HL-60 (cell line): ENCODE data around the gene ATP5MK.

Experiments used
- DNase-seq, 2 experiments: peaks; one replicate each; pipeline ENCODE4 v3.0.0-alpha.2; 2010 to 2020; ENCODE audit warnings: low read depth in 1 of 2, low spot score in 1 of 2
- H3K27ac ChIP-seq: fragments of 250-450 bp; sonication (Bioruptor Pico); replicated peaks from 2 replicates; pipeline ENCODE4 v1.5.1; 2020; ENCODE audit warnings: mild to moderate bottlenecking, moderate library complexity
- H3K27me3 ChIP-seq: fragments of 250-450 bp; sonication (Bioruptor Pico); 2 replicates; pipeline ENCODE4 v1.5.1; 2021; ENCODE audit warnings: mild to moderate bottlenecking, moderate library complexity; ENCODE audit not compliant: insufficient read depth, poor library complexity, severe bottlenecking
- H3K4me3 ChIP-seq: replicated peaks from 2 replicates; pipeline ENCODE4 v1.5.1; 2011; ENCODE audit warnings: mild to moderate bottlenecking, control low read depth, low read length; ENCODE audit not compliant: insufficient read depth
- CTCF ChIP-seq: IDR thresholded peaks from one replicate; pipeline ENCODE4 v1.5.1; 2011; ENCODE audit warnings: low read length, control low read depth, inconsistent platforms; ENCODE audit not compliant: insufficient read depth
- GABPA ChIP-seq: IDR thresholded peaks from 2 replicates; pipeline ENCODE4 v1.6.1; 2012; ENCODE audit warnings: low read depth
- POLR2AphosphoS5 ChIP-seq: IDR thresholded peaks from 2 replicates; pipeline ENCODE4 v1.6.1; 2012; ENCODE audit warnings: low read depth
- SPI1 ChIP-seq: IDR thresholded peaks from 2 replicates; pipeline ENCODE4 v1.6.1; 2012; ENCODE audit warnings: low read depth, mild to moderate bottlenecking, borderline replicate concordance
- TF ChIP-seq, protein P1 (sequence below): IDR thresholded peaks from 2 replicates; pipeline ENCODE4 v1.6.1; 2012; ENCODE audit warnings: low read depth; ENCODE audit not compliant: insufficient replicate concordance

The ATP5MK gene

DNA sequence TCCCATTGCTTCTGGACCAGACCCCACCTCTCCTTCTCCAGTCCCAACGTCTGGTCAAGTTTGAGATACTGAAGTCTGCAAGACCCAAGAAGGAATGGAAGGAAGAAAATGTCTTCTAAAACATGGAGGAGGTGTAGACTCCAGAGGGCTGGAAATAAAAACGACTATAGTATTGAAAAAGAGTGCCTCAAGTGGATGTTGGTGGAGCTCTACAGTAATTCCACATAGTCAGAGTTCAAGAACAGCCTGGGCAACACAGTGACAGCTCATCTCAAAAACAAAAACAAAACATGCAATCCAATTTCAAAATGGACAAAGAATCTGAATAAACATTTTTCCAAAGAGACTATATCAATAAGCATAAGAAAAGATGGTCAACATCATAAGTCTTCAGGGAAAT, 43.0 kb downstream of the ATP5MK start:
- no peak overlapping the region for H3K4me3 ChIP-seq
- TF ChIP-seq, protein P1, sequence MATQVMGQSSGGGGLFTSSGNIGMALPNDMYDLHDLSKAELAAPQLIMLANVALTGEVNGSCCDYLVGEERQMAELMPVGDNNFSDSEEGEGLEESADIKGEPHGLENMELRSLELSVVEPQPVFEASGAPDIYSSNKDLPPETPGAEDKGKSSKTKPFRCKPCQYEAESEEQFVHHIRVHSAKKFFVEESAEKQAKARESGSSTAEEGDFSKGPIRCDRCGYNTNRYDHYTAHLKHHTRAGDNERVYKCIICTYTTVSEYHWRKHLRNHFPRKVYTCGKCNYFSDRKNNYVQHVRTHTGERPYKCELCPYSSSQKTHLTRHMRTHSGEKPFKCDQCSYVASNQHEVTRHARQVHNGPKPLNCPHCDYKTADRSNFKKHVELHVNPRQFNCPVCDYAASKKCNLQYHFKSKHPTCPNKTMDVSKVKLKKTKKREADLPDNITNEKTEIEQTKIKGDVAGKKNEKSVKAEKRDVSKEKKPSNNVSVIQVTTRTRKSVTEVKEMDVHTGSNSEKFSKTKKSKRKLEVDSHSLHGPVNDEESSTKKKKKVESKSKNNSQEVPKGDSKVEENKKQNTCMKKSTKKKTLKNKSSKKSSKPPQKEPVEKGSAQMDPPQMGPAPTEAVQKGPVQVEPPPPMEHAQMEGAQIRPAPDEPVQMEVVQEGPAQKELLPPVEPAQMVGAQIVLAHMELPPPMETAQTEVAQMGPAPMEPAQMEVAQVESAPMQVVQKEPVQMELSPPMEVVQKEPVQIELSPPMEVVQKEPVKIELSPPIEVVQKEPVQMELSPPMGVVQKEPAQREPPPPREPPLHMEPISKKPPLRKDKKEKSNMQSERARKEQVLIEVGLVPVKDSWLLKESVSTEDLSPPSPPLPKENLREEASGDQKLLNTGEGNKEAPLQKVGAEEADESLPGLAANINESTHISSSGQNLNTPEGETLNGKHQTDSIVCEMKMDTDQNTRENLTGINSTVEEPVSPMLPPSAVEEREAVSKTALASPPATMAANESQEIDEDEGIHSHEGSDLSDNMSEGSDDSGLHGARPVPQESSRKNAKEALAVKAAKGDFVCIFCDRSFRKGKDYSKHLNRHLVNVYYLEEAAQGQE, result no peak
- no peak for TF ChIP-seq POLR2AphosphoS5
- TF ChIP-seq GABPA, result no peak
- TF ChIP-seq SPI1, result no peak
- TF ChIP-seq CTCF, result no peak
- no peak overlapping the region for H3K27ac ChIP-seq
- H3K27me3 ChIP-seq, result no peaks in the 10 kb centered on the region
- no peak for DNase-seq

DNA sequence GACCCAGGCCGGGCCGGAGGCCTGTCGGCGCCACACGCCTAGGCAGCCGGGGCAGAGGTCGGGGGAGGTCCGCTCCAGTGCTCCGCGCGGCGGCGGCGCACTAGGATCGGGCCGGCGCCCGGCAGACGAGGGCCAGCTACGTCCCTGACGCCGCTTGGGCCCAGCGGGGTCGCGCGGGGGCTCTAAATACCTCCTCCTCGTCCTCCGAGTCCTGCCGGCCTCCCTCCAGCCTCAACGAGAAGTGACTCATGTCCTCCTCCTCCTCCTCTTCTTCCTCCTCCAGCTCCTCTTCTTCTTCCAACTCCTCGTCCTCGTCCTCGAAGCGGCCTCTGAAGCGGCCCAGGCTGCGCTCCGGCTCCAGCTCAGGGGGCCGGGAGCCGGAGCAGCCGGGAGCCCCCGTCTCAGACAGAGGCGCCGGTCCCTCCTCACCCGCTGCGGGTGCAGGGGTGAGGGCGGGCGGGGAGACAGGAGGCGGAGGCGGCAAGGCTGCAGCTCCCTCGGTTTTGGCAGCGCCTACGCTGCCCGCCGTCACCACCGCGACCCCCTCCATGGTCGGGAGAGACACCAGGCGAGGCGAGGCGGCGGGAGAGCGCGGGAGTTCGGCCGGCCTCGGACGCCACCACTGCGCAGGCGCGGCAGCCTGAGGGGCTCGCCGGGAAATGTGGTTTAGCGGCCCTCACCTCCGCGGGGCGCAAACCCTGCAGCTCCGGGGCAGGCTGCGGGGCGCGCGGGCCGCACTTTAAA, 45.6 kb downstream of the ATP5MK start, which contains the start of gene PCGF6:
TSS of gene PCGF6 (minus strand) at position 624 of the 744 bp plus-strand sequence. CDS start at position 550, 74 bp downstream.
- peak; percentile 62 to 75 for DNase-seq
- TF ChIP-seq GABPA (no peak), CTCF (no peak), SPI1 (no peak), POLR2AphosphoS5 (no peak; the same call in 1 of the 2 replicates)
- TF ChIP-seq, protein P1, result no peak

GRCh38 chr10:103350175-103350516, 46.1 kb downstream of the ATP5MK start:
- peak overlapping the region; percentile 80 for H3K4me3 ChIP-seq
- no peaks in the 10 kb centered on the region for H3K27me3 ChIP-seq
- TF ChIP-seq CTCF (no peak), GABPA (no peak), SPI1 (no peak), POLR2AphosphoS5 (no peak)
- TF ChIP-seq, protein P1, result no peak
- H3K27ac ChIP-seq, result peak overlapping the region; percentile 85
- DNase-seq, result no peak

More for the DNA sequence above, 45.6 kb downstream of the ATP5MK start, which contains the start of gene PCGF6:
- peak within 1 kb of the TSS; percentile 80 for H3K4me3 ChIP-seq
- no peaks in the 10 kb centered on the region for H3K27me3 ChIP-seq
- H3K27ac ChIP-seq, result peak within 1 kb of the TSS; percentile 85
